ENCODE results near the gene EYS. TPM values are rescaled to one million over a fixed set of nuclear protein-coding genes. Genes with fewer than 3 reads are reported as not detected.

EYS gene
- total and polyA plus RNA-seq, 8 donors, result 0.24 to 0.85 (median 0.55) TPM

GRCh38 chr6:63672582-63673129, 2034.4 kb downstream of the EYS start:
- Histone ChIP-seq H3K4me1 (peaks cover 0 to 16% of the 10 kb centered on the region in 2 donors), H3K36me3 (peaks cover 0 to 3% of the 10 kb centered on the region in 2 donors), H3K27ac (no peak overlapping the region), H3K27me3 (no peaks in the 10 kb centered on the region), H3K9me3 (no peaks in the 10 kb centered on the region), H3K4me3 (no peak overlapping the region)
- TF ChIP-seq, protein P1, sequence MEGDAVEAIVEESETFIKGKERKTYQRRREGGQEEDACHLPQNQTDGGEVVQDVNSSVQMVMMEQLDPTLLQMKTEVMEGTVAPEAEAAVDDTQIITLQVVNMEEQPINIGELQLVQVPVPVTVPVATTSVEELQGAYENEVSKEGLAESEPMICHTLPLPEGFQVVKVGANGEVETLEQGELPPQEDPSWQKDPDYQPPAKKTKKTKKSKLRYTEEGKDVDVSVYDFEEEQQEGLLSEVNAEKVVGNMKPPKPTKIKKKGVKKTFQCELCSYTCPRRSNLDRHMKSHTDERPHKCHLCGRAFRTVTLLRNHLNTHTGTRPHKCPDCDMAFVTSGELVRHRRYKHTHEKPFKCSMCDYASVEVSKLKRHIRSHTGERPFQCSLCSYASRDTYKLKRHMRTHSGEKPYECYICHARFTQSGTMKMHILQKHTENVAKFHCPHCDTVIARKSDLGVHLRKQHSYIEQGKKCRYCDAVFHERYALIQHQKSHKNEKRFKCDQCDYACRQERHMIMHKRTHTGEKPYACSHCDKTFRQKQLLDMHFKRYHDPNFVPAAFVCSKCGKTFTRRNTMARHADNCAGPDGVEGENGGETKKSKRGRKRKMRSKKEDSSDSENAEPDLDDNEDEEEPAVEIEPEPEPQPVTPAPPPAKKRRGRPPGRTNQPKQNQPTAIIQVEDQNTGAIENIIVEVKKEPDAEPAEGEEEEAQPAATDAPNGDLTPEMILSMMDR (IDR thresholded peaks at IDR 0.05), result no peak
- intact Hi-C loops (cut with DNase I), result no loop called here
- no peak for ATAC-seq
- DNase-seq, result no peak

GRCh38 chr6:63671098-63671754, 2035.8 kb downstream of the EYS start:
- H3K4me1 ChIP-seq, result peaks cover 0 to 15% of the 10 kb centered on the region in 2 donors
- peak; percentile 95 for ATAC-seq
- DNase-seq, result no peak
- TF ChIP-seq, protein P1 (IDR thresholded peaks at IDR 0.05), result no peak
- H3K36me3 ChIP-seq, result peaks cover 0 to 3% of the 10 kb centered on the region in 2 donors
- no peak overlapping the region for H3K4me3 ChIP-seq
- intact Hi-C loops (cut with DNase I), result no loop called here
- H3K9me3 ChIP-seq, result no peaks in the 10 kb centered on the region
- no peak overlapping the region for H3K27ac ChIP-seq
- H3K27me3 ChIP-seq, result no peaks in the 10 kb centered on the region

Measured in left lung (tissue), 10 donors.